Lung (tissue), 12 donors: ENCODE data around the gene GJD4. TPM values are rescaled to one million over a fixed set of nuclear protein-coding genes. Genes with fewer than 3 reads are reported as not detected.

Source experiments
- ATAC-seq: fragments of 200-7000 bp; cut with Tn5 transposase; one replicate; pipeline ENCODE4 v1.9.1; 2020; ENCODE audit warnings: moderate number of reproducible peaks; ENCODE audit not compliant: insufficient read depth, low FRiP score
- DNase-seq, 3 donors: peaks; one replicate each; pipeline ENCODE4 v3.0.0-alpha.2; 2013 to 2017
- H3K27ac ChIP-seq, 2 donors: one replicate each; pipeline ENCODE4 v1.5.1; 2013; ENCODE audit warnings: mild to moderate bottlenecking in 2 of 2, moderate library complexity in 2 of 2, control low read depth in 1 of 2, inconsistent platforms in 1 of 2, low read depth in 1 of 2, low read length in 1 of 2
- H3K27me3 ChIP-seq, 3 donors: one replicate each; pipeline ENCODE4 v1.5.1; 2013; ENCODE audit warnings: low read length in 2 of 3; ENCODE audit not compliant: control insufficient read depth in 3 of 3, insufficient read depth in 3 of 3
- H3K36me3 ChIP-seq, 4 donors: one replicate each; pipeline ENCODE4 v1.5.1; 2013; ENCODE audit warnings: low read length in 4 of 4, mild to moderate bottlenecking in 1 of 4, moderate library complexity in 1 of 4; ENCODE audit not compliant: control insufficient read depth in 4 of 4, insufficient read depth in 4 of 4
- H3K4me1 ChIP-seq, 5 donors: one replicate each; pipeline ENCODE4 v1.5.1; 2013; ENCODE audit warnings: low read length in 5 of 5, mild to moderate bottlenecking in 2 of 5, moderate library complexity in 1 of 5; ENCODE audit not compliant: control insufficient read depth in 5 of 5, insufficient read depth in 5 of 5
- H3K4me3 ChIP-seq: one replicate; pipeline ENCODE4 v1.5.1; 2013; ENCODE audit warnings: mild to moderate bottlenecking, control low read depth, moderate library complexity
- H3K9ac ChIP-seq, 2 donors: one replicate each; pipeline ENCODE4 v1.5.1; 2013; ENCODE audit warnings: low read length in 2 of 2, control low read depth in 1 of 2; ENCODE audit not compliant: insufficient read depth in 1 of 2
- H3K9me3 ChIP-seq, 4 donors: one replicate each; pipeline ENCODE4 v1.5.1; 2013; ENCODE audit warnings: low read length in 3 of 4, mild to moderate bottlenecking in 1 of 4, moderate library complexity in 1 of 4; ENCODE audit not compliant: control insufficient read depth in 4 of 4, insufficient read depth in 3 of 4
- CTCF ChIP-seq: IDR thresholded peaks from 2 replicates; pipeline ENCODE4 v1.5.1; 2012; ENCODE audit warnings: mild to moderate bottlenecking; ENCODE audit errors: control extremely low read depth, extremely low read depth
- WGBS, 2 donors: extraction: QIAGEN DNeasy Blood & Tissue Kit; methylation state at CpG; one replicate each; pipeline ENCODE4 v1.1.7; 2013; 5-methylcytosine and 5-hydroxymethylcytosine counted together
- polyA plus RNA-seq, 2 donors: library from polyadenylated mRNA; stranded (reverse); fragments of 200-250 nt; gene quantifications; one replicate each; pipeline ENCODE4 v1.2.1, GENCODE V29; 2013
- total RNA-seq, 2 donors: library from RNA; depleted of rRNA in 1 of 2; stranded (reverse); fragments of >200 nt in 1 of 2; gene quantifications; one replicate each; pipeline ENCODE4 v1.2.1, GENCODE V29; 2014 to 2021
- donor health status: control.
- donor health status: control.
- donor health status: Bipolar disorder and iron deficiency.
- donor health status: healthy.
- donor health status: DM: yes; HTN: yes; CAD: no.

Gene GJD4
- total and polyA plus RNA-seq, 4 donors = 0.07 TPM; not detected in 3

GRCh38 chr10:35581655-35582054, 23.5 kb upstream of the GJD4 start:
- Histone ChIP-seq H3K4me1 (peaks cover 0 to 10% (median 0%) of the 10 kb centered on the region in 5 donors), H3K27me3 (peaks cover 0 to 14% (median 5%) of the 10 kb centered on the region in 3 donors), H3K4me3 (no peak overlapping the region), H3K27ac (no peak overlapping the region), H3K9me3 (peaks cover 0 to 2% (median 0%) of the 10 kb centered on the region in 4 donors), H3K36me3 (no peaks in the 10 kb centered on the region), H3K9ac (no peak overlapping the region)
- TF ChIP-seq CTCF = no peak
- ATAC-seq (no peak), DNase-seq (no peak)
- 83 to 90% methylated on average over 6 of the region's 6 CpGs for WGBS, 2 donors

GRCh38 chr10:35584946-35585345, 20.2 kb upstream of the GJD4 start:
- Histone ChIP-seq H3K36me3 (no peaks in the 10 kb centered on the region), H3K9me3 (peaks cover 0 to 4% (median 0%) of the 10 kb centered on the region in 4 donors), H3K4me3 (no peak overlapping the region), H3K4me1 (peaks cover 0 to 10% (median 0%) of the 10 kb centered on the region in 5 donors), H3K27me3 (peaks cover 0 to 9% (median 2%) of the 10 kb centered on the region in 3 donors), H3K27ac (no peak overlapping the region), H3K9ac (no peak overlapping the region)
- ATAC-seq (no peak), DNase-seq (no peak)
- WGBS, 2 donors = 94 to 98% methylated on average over 9 of the region's 9 CpGs
- TF ChIP-seq CTCF = no peak

GRCh38 chr10:35585356-35585755, 19.8 kb upstream of the GJD4 start:
- no peak for ATAC-seq
- 95 to 96% methylated on average over 11 of the region's 11 CpGs for WGBS, 2 donors

More at GRCh38 chr10:35585356-35585755, 19.8 kb upstream of the GJD4 start:
- Histone ChIP-seq H3K36me3 (no peaks in the 10 kb centered on the region), H3K9me3 (peaks cover 0 to 4% (median 0%) of the 10 kb centered on the region in 4 donors), H3K4me1 (peaks cover 0 to 10% (median 0%) of the 10 kb centered on the region in 5 donors), H3K27me3 (peaks cover 0 to 7% (median 0%) of the 10 kb centered on the region in 3 donors), H3K9ac (no peak overlapping the region), H3K27ac (no peak overlapping the region), H3K4me3 (no peak overlapping the region)
- no peak for TF ChIP-seq CTCF
- no peak for DNase-seq
